H1 (cell line): ENCODE data around the gene ZKSCAN8. TPM values are rescaled to one million over a fixed set of nuclear protein-coding genes. Genes with fewer than 3 reads are reported as not detected.
A peak's percentile ranks its signal among the peaks of the same experiment; 100 is the strongest.

Source experiments
- CTCF ChIA-PET: fragments of 300-600 bp; sonication (Branson Sonifier 250); formaldehyde crosslinking; loops from one replicate; lab custom pipeline; 2021; ENCODE audit not compliant: partially characterized antibody; lab: Charles Lee
- POLR2A ChIA-PET: fragments of 300-600 bp; sonication (Branson Sonifier 250); formaldehyde crosslinking; loops from one replicate; lab custom pipeline; 2021; ENCODE audit warnings: inconsistent platforms; ENCODE audit not compliant: partially characterized antibody; lab: Charles Lee
- DNase-seq, 2 experiments: peaks; one replicate each; pipeline versions ENCODE4 v3.0.0 to v3.0.0-alpha.2; 2010 to 2022; ENCODE audit warnings: low spot score in 2 of 2, low read depth in 1 of 2, mixed read lengths in 1 of 2
- FAIRE-seq: peaks from 2 replicates; lab custom pipeline; 2011; peaks lifted over from hg19 to GRCh38; lab: Jason Lieb, UNC
- H2AFZ ChIP-seq: 2 replicates; pipeline ENCODE4 v1.8.1; 2012; ENCODE audit warnings: low read length, inconsistent platforms
- H2AK5ac ChIP-seq: 2 replicates; pipeline ENCODE4 v1.6.1; 2013; ENCODE audit warnings: low read depth, low read length
- H2BK120ac ChIP-seq: replicated peaks from 2 replicates; pipeline ENCODE3; 2013; ENCODE audit warnings: low read depth, low read length, inconsistent platforms
- H2BK12ac ChIP-seq: 2 replicates; pipeline ENCODE4 v1.6.1; 2013; ENCODE audit warnings: low read depth, low read length
- H2BK15ac ChIP-seq: 2 replicates; pipeline ENCODE4 v1.6.1; 2013; ENCODE audit warnings: low read length
- H2BK20ac ChIP-seq: 2 replicates; pipeline ENCODE4 v1.6.1; 2013; ENCODE audit warnings: low read length
- H2BK5ac ChIP-seq: 2 replicates; pipeline ENCODE4 v1.6.1; 2013; ENCODE audit warnings: low read depth, low read length
- H3K14ac ChIP-seq: 2 replicates; pipeline ENCODE4 v1.6.1; 2013; ENCODE audit warnings: inconsistent platforms; ENCODE audit not compliant: insufficient read length
- H3K18ac ChIP-seq: 2 replicates; pipeline ENCODE4 v1.6.1; 2013; ENCODE audit warnings: low read length; ENCODE audit errors: extremely low read depth
- H3K23ac ChIP-seq: 2 replicates; pipeline ENCODE4 v1.6.1; 2013; ENCODE audit warnings: inconsistent platforms; ENCODE audit not compliant: insufficient read length
- H3K23me2 ChIP-seq: 2 replicates; pipeline ENCODE4 v1.6.1; 2013; ENCODE audit warnings: low read depth, low read length
- H3K27ac ChIP-seq: 2 replicates; pipeline ENCODE4 v1.6.1; 2011; ENCODE audit warnings: low read depth, low read length, inconsistent platforms
- H3K27me3 ChIP-seq, 4 experiments: replicated peaks in 1 of 4; 1 replicate in 1 of 4; 2 replicates in 3 of 4; pipeline versions ENCODE4 v1.6.1 to v1.8.1; 2011 to 2013; ENCODE audit warnings: low read length in 3 of 4, mild to moderate bottlenecking in 3 of 4, inconsistent platforms in 2 of 4, mixed read lengths in 2 of 4, moderate library complexity in 1 of 4; ENCODE audit not compliant: control insufficient read depth in 3 of 4, insufficient read depth in 3 of 4; ENCODE audit errors: extremely low read depth in 1 of 4
- H3K36me3 ChIP-seq, 4 experiments: 2 replicates each; pipeline versions ENCODE4 v1.6.1 to v1.8.1; 2011 to 2013; ENCODE audit warnings: mild to moderate bottlenecking in 4 of 4, low read length in 3 of 4, moderate library complexity in 2 of 4, control low read depth in 1 of 4, inconsistent platforms in 1 of 4; ENCODE audit not compliant: insufficient read depth in 4 of 4, control insufficient read depth in 2 of 4
- H3K4ac ChIP-seq: replicated peaks from 2 replicates; pipeline ENCODE3; 2013; ENCODE audit warnings: low read length, low read depth, mixed read lengths, inconsistent platforms; ENCODE audit not compliant: insufficient read length
- H3K4me1 ChIP-seq, 4 experiments: replicated peaks in 1 of 4; 1 replicate in 1 of 4; 2 replicates in 3 of 4; pipeline versions ENCODE4 v1.6.1 to v1.8.1; 2011 to 2013; ENCODE audit warnings: low read length in 3 of 4, inconsistent platforms in 2 of 4, mixed read lengths in 1 of 4; ENCODE audit not compliant: insufficient read depth in 4 of 4, control insufficient read depth in 3 of 4
- H3K4me2 ChIP-seq, 2 experiments: 2 replicates each; pipeline versions ENCODE4 v1.6.1 to v1.8.1; 2011 to 2013; ENCODE audit warnings: low read depth in 2 of 2, low read length in 2 of 2, control low read depth in 1 of 2, inconsistent platforms in 1 of 2, mild to moderate bottlenecking in 1 of 2; ENCODE audit not compliant: insufficient read depth in 1 of 2
- H3K4me3 ChIP-seq, 4 experiments: fragments of 200-600, 300-600 bp in 1 of 4; sonication (generic), shearing (Covaris generic), sonication (Bioruptor Twin) in 1 of 4; 2 replicates each; pipeline versions ENCODE4 v1.5.1 to v1.8.1; 2011 to 2016; ENCODE audit warnings: low read length in 4 of 4, low read depth in 3 of 4, control low read depth in 2 of 4, inconsistent platforms in 2 of 4, mild to moderate bottlenecking in 2 of 4, mixed read lengths in 1 of 4, moderate library complexity in 1 of 4; ENCODE audit not compliant: insufficient read depth in 2 of 4; ENCODE audit errors: extremely low read depth in 1 of 4
- H3K56ac ChIP-seq: replicated peaks from 2 replicates; pipeline ENCODE3; 2013; ENCODE audit warnings: low read depth, mild to moderate bottlenecking, mixed read lengths, low read length, inconsistent platforms; ENCODE audit not compliant: insufficient read length
- H3K79me1 ChIP-seq: 2 replicates; pipeline ENCODE4 v1.6.1; 2013; ENCODE audit warnings: low read depth, low read length, control low read depth
- H3K79me2 ChIP-seq, 2 experiments: 2 replicates each; pipeline versions ENCODE4 v1.6.1 to v1.8.1; 2012 to 2013; ENCODE audit warnings: low read length in 2 of 2, mild to moderate bottlenecking in 2 of 2, inconsistent platforms in 1 of 2; ENCODE audit not compliant: insufficient read depth in 2 of 2, control insufficient read depth in 1 of 2
- H3K9ac ChIP-seq, 4 experiments: replicated peaks in 1 of 4; 1 replicate in 1 of 4; 2 replicates in 3 of 4; pipeline versions ENCODE4 v1.6.1 to v1.8.1; 2011 to 2013; ENCODE audit warnings: low read depth in 3 of 4, low read length in 3 of 4, control low read depth in 2 of 4, mild to moderate bottlenecking in 2 of 4, moderate library complexity in 2 of 4, inconsistent platforms in 1 of 4; ENCODE audit errors: extremely low read depth in 1 of 4
- H3K9me3 ChIP-seq, 2 experiments: 2 replicates each; pipeline versions ENCODE4 v1.6.1 to v1.8.1; 2012 to 2013; ENCODE audit warnings: mild to moderate bottlenecking in 2 of 2, moderate library complexity in 2 of 2, control low read depth in 1 of 2, inconsistent platforms in 1 of 2, low read depth in 1 of 2, low read length in 1 of 2, mixed read lengths in 1 of 2; ENCODE audit not compliant: insufficient read depth in 2 of 2
- H4K20me1 ChIP-seq, 2 experiments: replicated peaks in 1 of 2; 2 replicates each; pipeline versions ENCODE3 to v1.8.1; 2011 to 2013; ENCODE audit warnings: inconsistent platforms in 2 of 2, low read length in 2 of 2, mild to moderate bottlenecking in 1 of 2; ENCODE audit not compliant: insufficient read depth in 2 of 2, control insufficient read depth in 1 of 2
- H4K5ac ChIP-seq: 2 replicates; pipeline ENCODE4 v1.6.1; 2013; ENCODE audit warnings: low read length, low read depth, mixed read lengths, inconsistent platforms; ENCODE audit not compliant: insufficient read length
- H4K8ac ChIP-seq: 2 replicates; pipeline ENCODE4 v1.8.0; 2013; ENCODE audit warnings: mild to moderate bottlenecking, moderate library complexity, low read length, inconsistent platforms; ENCODE audit not compliant: insufficient read depth; ENCODE audit errors: extremely low read depth
- H4K91ac ChIP-seq: replicated peaks from 2 replicates; pipeline ENCODE3; 2013; ENCODE audit warnings: low read length, mixed read lengths, inconsistent platforms; ENCODE audit not compliant: insufficient read length
- ASH2L ChIP-seq: fragments of 200-600, 300-600 bp; sonication (generic); IDR thresholded peaks from one replicate; pipeline ENCODE4 v1.7.1; 2017; ENCODE audit warnings: low read length
- GABPA ChIP-seq: IDR thresholded peaks from 2 replicates; pipeline ENCODE4 v1.6.1; 2011; ENCODE audit warnings: mild to moderate bottlenecking, low read length, moderate library complexity, borderline replicate concordance; ENCODE audit not compliant: insufficient read depth
- KDM4A ChIP-seq: IDR thresholded peaks from one replicate; pipeline ENCODE4 v1.7.1; 2012; ENCODE audit warnings: low read depth, mild to moderate bottlenecking, moderate library complexity, low read length, inconsistent platforms; ENCODE audit not compliant: severe bottlenecking
- MAFK ChIP-seq: IDR thresholded peaks from 2 replicates; pipeline ENCODE4 v1.6.1; 2012; ENCODE audit warnings: low read depth, mild to moderate bottlenecking, improper control_type of control experiment, low read length
- SAP30 ChIP-seq: fragments of 300-600 bp; sonication (generic); IDR thresholded peaks from 2 replicates; pipeline ENCODE4 v1.7.1; 2012; ENCODE audit warnings: low read length, moderate library complexity, mild to moderate bottlenecking, inconsistent platforms; ENCODE audit not compliant: insufficient read depth, insufficient replicate concordance
- SIRT6 ChIP-seq: IDR thresholded peaks from one replicate; pipeline ENCODE4 v1.7.1; 2012; ENCODE audit warnings: low read length, inconsistent platforms
- TBP ChIP-seq: IDR thresholded peaks from 2 replicates; pipeline ENCODE4 v1.6.1; 2011; ENCODE audit warnings: low read depth, low read length, improper control_type of control experiment
- WGBS, 2 experiments: shearing (Covaris generic) in 1 of 2; methylation state at CpG; one replicate each; pipeline versions ENCODE4 v1.1.6 to v1.1.7; 2013 to 2015; ENCODE audit warnings: low lambda C conversion rate in 2 of 2, mixed read lengths in 2 of 2, inconsistent platforms in 1 of 2, low coverage in 1 of 2, missing lambda C conversion rate in 1 of 2; ENCODE audit not compliant: insufficient replicate concordance in 2 of 2, insufficient coverage in 1 of 2, insufficient read length in 1 of 2; ENCODE audit errors: extremely low coverage in 1 of 2, missing lambda C conversion rate in 1 of 2; 5-methylcytosine and 5-hydroxymethylcytosine counted together
- polyA plus RNA-seq, 7 experiments: library from polyadenylated mRNA; depleted of rRNA in 3 of 7; stranded (reverse) in 5 of 7; unstranded in 2 of 7; fragments of >200 nt in 5 of 7; fragments of 200-250 nt in 2 of 7; gene quantifications; 1 replicate in 5 of 7; 2 replicates in 1 of 7; 4 replicates in 1 of 7; pipeline versions ENCODE4 v1.2.1 to v1.2.3, GENCODE V29; 2011 to 2013; ENCODE audit warnings: missing spikeins in 2 of 7, mixed read lengths in 2 of 7
- total RNA-seq: library from RNA; stranded (reverse); fragmentation: NEBNext Ultra II Directional; extraction: Animal tissue kit (Norgen Biotek cat#: 25700); gene quantifications from 2 replicates; pipeline ENCODE4 v1.2.1, GENCODE V29; 2021

Gene ZKSCAN8
- total and polyA plus RNA-seq, 2 of the 8 experiments (the other 6 are each of a cell fraction or from before 2014, with no cell fraction given) = 10.7 to 24.1 TPM

DNA sequence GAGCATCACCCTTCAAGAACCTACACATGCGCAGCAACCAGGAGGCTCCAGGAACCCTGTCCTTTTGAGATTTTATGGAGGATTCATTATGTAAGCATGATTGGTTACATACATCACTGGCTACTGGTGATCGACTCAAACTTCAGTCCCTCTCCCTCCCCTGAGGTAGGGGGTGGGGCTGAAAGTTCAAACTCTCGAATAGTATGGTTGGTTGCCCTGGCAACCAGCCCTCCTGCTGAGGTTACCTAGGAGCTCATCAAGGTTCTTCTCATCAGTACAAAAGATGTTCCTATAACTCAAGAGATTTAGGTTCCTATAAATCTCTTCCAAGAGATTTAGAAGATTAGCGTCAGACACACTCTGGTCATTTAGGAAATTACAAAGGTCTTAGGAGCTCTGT lies 61.5 kb downstream of the ZKSCAN8 start:
- Histone ChIP-seq H4K5ac (no peak overlapping the region), H3K4me2 (no peak overlapping the region), H3K79me2 (no peaks in the 10 kb centered on the region), H2BK12ac (no peak overlapping the region), H2BK15ac (no peak overlapping the region), H2BK120ac (no peak overlapping the region), H4K8ac (no peak overlapping the region), H3K4me3 (no peak overlapping the region), H2AK5ac (no peak overlapping the region), H3K9ac (no peak overlapping the region), H3K56ac (no peak overlapping the region), H3K36me3 (no peaks in the 10 kb centered on the region), H2BK20ac (no peak overlapping the region), H3K27ac (no peak overlapping the region), H3K79me1 (no peaks in the 10 kb centered on the region), H3K23me2 (peaks cover 12% of the 10 kb centered on the region), H3K18ac (no peak overlapping the region), H3K4ac (no peak overlapping the region), H2BK5ac (no peak overlapping the region), H3K27me3 (peaks cover 19 to 41% (median 32%) of the 10 kb centered on the region in 4 experiments), H4K91ac (no peak overlapping the region), H3K4me1 (peaks cover 0 to 2% (median 0%) of the 10 kb centered on the region in 4 experiments; a peak in 1 of 7 replicates), H2AFZ (no peak overlapping the region), H3K14ac (no peak overlapping the region), H3K23ac (no peak overlapping the region), H3K9me3 (no peaks in the 10 kb centered on the region; a peak in 1 of 4 replicates), H4K20me1 (peaks cover 0 to 1% of the 10 kb centered on the region in 2 experiments)
- TF ChIP-seq SIRT6 (no peak), KDM4A (no peak), TBP (no peak), SAP30 (no peak), ASH2L (no peak), GABPA (no peak), MAFK (no peak)
- 42% methylated on average over 4 of the region's 4 CpGs; no CpG with 5 or more reads in 1 of the 2 experiments for WGBS, 2 experiments
- ChIA-PET CTCF (interaction anchor here (1.2 kb wide), 1 partner anchor 9 kb away, joined by 4 read pairs; no protein-coding TSS in a partner anchor), POLR2A (interaction anchor here (0.6 kb wide), 1 partner anchor 309 kb away, joined by 3 read pairs; no protein-coding TSS in a partner anchor)
- FAIRE-seq = no peak
- DNase-seq = peak in 1 of 2 experiments; percentile 63
